Central memory CD8-positive, alpha-beta T cell (primary cell): ENCODE results near the gene GFRA1.

Experiments used
- ATAC-seq: fragments of 150-1000 bp; cut with Tn5 transposase; replicated peaks from 2 replicates; pipeline ENCODE4 v1.10.0; 2022; ENCODE audit warnings: mild to moderate bottlenecking, moderate FRiP score, moderate number of reproducible peaks; ENCODE audit not compliant: poor library complexity, severe bottlenecking; ENCODE audit errors: extremely low read depth
- DNase-seq, 2 donors: peaks; one replicate each; pipeline ENCODE4 v3.0.0; 2021; ENCODE audit warnings: low spot score in 2 of 2
- H3K27ac Mint-ChIP-seq: one replicate; pipeline ENCODE4 v1.8.0; 2022; ENCODE audit warnings: low read depth, mild to moderate bottlenecking, moderate library complexity, mixed read lengths
- H3K27me3 Mint-ChIP-seq: one replicate; pipeline ENCODE4 v1.8.0; 2022; ENCODE audit warnings: mixed read lengths
- H3K36me3 Mint-ChIP-seq: one replicate; pipeline ENCODE4 v1.8.0; 2022; ENCODE audit warnings: mild to moderate bottlenecking, moderate library complexity, mixed read lengths; ENCODE audit not compliant: insufficient read depth
- H3K4me1 Mint-ChIP-seq: one replicate; pipeline ENCODE4 v1.8.0; 2022; ENCODE audit warnings: mixed read lengths
- H3K4me3 Mint-ChIP-seq: one replicate; pipeline ENCODE4 v1.8.0; 2022; ENCODE audit warnings: mild to moderate bottlenecking, moderate library complexity, mixed read lengths
- H3K9me3 Mint-ChIP-seq: one replicate; pipeline ENCODE4 v1.8.0; 2022; ENCODE audit warnings: mixed read lengths

GFRA1 gene

DNA sequence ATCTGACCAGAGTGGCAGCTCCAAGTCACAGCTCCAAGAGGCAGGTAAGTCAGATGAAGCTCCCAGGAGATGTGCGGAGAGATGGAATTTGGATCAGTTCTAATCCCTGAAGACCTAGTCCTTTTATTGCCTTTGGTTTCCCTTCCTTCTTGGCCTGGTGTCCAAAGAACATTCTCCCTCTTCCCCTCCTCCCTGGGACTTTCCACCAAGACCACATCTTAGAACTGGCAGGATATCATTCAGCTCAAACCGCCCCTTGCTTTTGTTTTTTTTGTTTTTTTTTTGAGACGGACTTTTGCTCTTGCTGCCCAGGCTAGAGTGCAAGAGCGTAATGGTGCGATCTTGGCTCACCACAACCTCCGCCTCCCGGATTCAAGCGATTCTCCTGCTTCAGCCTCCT, 190.8 kb downstream of the GFRA1 start:
- no peak overlapping the region for H3K4me3 Mint-ChIP-seq
- no peaks in the 10 kb centered on the region for H3K4me1 Mint-ChIP-seq
- ATAC-seq (no peak), DNase-seq (no peak)
- H3K36me3 Mint-ChIP-seq, result no peaks in the 10 kb centered on the region
- H3K27me3 Mint-ChIP-seq, result no peaks in the 10 kb centered on the region
- no peak overlapping the region for H3K27ac Mint-ChIP-seq
- H3K9me3 Mint-ChIP-seq, result no peaks in the 10 kb centered on the region

DNA sequence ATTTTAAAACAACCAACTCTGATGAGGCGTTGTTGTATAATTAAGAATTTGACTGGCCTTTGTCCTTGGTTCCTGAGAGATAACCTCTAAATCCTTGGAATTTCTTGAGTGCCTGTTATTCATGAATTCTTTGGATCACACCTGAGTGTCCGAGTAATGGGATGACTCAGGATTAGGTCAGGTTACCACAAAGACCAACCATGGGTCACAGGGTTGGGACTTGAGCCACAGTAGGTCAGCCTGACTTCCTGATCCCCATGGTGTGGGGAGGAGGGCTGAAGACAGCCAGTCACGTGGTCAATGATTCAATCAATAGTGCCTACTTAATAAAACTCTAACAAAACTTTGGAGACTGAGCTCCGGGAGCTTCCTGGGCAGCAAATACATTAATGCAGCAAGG, 192.5 kb downstream of the GFRA1 start:
- Mint-ChIP-seq H3K4me3 (no peak overlapping the region), H3K27me3 (no peaks in the 10 kb centered on the region), H3K36me3 (no peaks in the 10 kb centered on the region), H3K9me3 (no peaks in the 10 kb centered on the region), H3K27ac (no peak overlapping the region), H3K4me1 (no peaks in the 10 kb centered on the region)
- no peak for DNase-seq
- ATAC-seq, result no peak

DNA sequence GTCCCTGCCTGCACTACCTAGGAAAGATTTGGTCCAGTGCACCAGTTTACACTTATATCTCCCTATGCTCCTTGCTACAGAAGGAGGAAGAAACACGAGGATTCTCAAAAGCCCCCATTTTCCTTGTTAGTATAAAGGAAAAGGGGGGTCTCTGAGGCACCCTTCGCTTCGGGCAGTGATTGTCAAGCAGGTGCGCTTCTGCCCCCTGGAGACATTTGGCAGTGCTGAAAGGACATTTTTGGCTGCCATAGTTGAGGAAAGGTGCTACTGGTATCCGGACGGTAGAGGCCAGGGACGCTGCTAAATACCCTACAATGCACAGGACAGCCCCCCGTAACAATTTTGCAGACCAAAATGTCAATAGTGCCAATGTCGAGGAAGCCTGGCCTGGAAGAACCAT, 193.7 kb downstream of the GFRA1 start:
- no peaks in the 10 kb centered on the region for H3K27me3 Mint-ChIP-seq
- DNase-seq, result no peak

DNA sequence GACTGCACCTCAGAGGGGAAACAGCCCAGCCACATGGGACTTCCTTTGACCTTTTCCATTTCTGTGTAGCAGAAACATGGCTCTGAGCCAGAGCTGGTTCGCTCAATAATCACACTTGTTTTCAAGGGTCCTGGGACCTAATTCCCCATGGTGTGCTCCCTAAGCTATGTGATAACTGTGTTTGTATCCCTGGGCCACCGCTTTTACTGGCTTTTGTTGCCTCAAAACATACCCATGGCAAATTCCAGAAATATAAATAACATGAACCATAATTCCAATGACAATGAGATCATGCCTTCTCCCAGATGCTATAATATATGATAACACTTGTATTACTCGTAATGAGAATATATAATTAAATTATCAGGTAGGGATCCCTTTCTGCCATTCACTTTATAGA, 196.4 kb downstream of the GFRA1 start:
- DNase-seq, result no peak
- Mint-ChIP-seq H3K4me1 (no peaks in the 10 kb centered on the region), H3K27ac (no peak overlapping the region), H3K36me3 (no peaks in the 10 kb centered on the region), H3K4me3 (no peak overlapping the region), H3K27me3 (no peaks in the 10 kb centered on the region), H3K9me3 (no peaks in the 10 kb centered on the region)
- ATAC-seq, result no peak

More for the DNA sequence above, 193.7 kb downstream of the GFRA1 start:
- Mint-ChIP-seq H3K27ac (no peak overlapping the region), H3K36me3 (no peaks in the 10 kb centered on the region), H3K4me3 (no peak overlapping the region), H3K4me1 (no peaks in the 10 kb centered on the region), H3K9me3 (no peaks in the 10 kb centered on the region)
- no peak for ATAC-seq

DNA sequence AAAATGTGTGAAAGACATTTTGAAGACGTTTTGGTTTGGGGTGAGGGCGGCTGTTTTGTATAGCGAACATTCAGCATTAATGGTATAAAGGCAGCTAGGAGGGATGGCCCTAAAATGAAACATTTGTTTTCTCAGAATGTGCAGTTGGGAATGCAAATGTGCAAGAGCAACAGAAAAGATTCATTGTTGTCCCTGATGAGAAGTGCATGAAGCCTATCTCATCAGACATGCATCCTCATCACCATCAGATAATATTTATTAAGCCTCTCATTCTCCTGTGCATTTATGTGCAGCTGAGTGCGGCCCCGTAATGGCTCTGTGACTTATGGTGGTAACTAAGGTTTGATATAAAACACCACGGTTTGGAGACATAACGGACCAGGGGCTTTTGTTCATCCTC, 199.5 kb downstream of the GFRA1 start:
- no peaks in the 10 kb centered on the region for H3K27me3 Mint-ChIP-seq
- no peaks in the 10 kb centered on the region for H3K9me3 Mint-ChIP-seq
- DNase-seq, result no peak

DNA sequence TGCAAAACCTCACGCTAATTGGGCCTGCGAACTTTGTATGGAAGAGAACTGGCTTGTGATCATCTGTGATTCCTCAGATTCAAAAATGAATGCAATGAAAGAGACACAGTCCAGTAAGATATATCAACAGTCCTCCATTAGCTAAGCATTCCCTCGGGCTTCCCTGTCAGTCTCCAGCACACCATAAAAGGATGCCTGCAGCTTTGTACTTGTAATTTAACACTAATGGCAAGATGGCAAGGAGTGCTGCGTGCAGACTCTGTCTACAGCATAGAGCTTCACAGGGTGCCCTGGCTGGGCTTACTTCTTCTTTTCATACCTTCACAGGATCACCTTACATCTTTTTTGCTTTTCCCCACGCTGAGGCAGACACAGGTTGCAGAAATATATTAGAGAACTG, 200.0 kb downstream of the GFRA1 start:
- DNase-seq (no peak), ATAC-seq (no peak)
- H3K27me3 Mint-ChIP-seq, result no peaks in the 10 kb centered on the region
- H3K9me3 Mint-ChIP-seq, result no peaks in the 10 kb centered on the region
- H3K36me3 Mint-ChIP-seq, result no peaks in the 10 kb centered on the region
- H3K4me3 Mint-ChIP-seq, result no peak overlapping the region
- H3K27ac Mint-ChIP-seq, result no peak overlapping the region
- no peaks in the 10 kb centered on the region for H3K4me1 Mint-ChIP-seq

More for the DNA sequence above, 199.5 kb downstream of the GFRA1 start:
- Mint-ChIP-seq H3K4me1 (no peaks in the 10 kb centered on the region), H3K36me3 (no peaks in the 10 kb centered on the region), H3K27ac (no peak overlapping the region), H3K4me3 (no peak overlapping the region)
- no peak for ATAC-seq

DNA sequence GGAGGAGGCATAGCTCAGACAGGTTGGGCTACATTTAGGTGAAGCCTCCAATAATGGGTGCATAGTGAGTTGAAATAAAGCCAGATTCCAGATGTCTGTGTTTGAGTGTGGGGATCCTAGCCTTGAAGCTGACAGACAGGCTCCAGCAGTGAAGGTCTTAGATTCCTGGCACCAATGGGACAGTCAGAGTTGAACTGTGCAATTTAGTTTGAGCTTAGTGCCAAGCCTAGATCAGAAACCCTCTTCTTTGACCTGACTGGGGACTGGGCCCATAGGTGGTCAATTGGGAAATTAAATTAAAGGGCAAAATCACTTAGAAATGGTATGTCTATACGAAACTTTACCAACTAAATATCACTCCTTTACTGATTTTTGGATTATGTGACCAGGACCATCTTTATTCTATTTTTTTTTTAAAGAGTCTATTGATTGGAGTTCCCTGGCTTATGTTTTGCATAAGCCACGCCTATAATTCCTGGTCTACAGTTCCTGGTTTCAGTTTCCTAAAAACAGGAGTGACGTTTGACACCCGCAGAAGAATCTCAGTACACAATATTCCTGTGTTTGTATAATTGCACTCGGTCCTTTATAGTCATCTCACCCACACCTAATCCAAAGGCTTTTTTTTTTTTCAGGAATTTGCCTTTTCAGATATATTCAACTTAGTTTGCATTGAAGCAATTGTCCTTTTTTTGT, 201.4 kb downstream of the GFRA1 start:
- H3K4me3 Mint-ChIP-seq, result no peak overlapping the region
- no peaks in the 10 kb centered on the region for H3K27me3 Mint-ChIP-seq
- no peaks in the 10 kb centered on the region for H3K9me3 Mint-ChIP-seq
- no peak overlapping the region for H3K27ac Mint-ChIP-seq
- ATAC-seq (no peak), DNase-seq (no peak)
- H3K36me3 Mint-ChIP-seq, result no peaks in the 10 kb centered on the region
- H3K4me1 Mint-ChIP-seq, result no peaks in the 10 kb centered on the region

DNA sequence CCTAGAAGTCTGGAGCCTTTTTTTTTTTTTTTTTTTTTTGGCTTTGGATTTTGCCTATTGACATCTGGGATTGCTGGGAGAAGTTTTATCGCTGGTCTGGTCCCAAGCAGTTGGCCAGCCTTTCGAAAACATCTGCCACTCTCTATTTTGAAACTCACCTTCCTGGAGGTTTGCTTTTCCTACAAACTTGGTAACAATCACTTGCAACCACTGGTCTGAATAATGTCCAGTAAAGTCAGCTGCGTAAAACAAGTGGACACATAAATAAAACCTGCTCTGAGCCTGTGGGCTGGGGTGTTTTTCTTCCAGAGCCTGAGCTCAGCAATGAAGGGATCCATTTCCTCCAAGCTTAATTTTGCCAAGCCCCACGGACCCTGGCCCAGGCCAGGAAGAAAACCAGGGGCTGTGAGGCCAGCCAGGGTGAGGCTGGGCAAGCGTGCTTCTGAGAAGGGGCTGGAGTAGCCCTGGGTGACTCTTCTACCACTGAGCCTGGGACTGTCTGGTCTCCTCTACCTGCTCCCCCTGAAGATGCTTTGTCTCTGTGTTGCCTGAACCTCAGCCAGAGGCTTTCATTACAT, 202.2 kb downstream of the GFRA1 start:
- H3K4me1 Mint-ChIP-seq, result no peaks in the 10 kb centered on the region
- H3K36me3 Mint-ChIP-seq, result no peaks in the 10 kb centered on the region
- H3K9me3 Mint-ChIP-seq, result no peaks in the 10 kb centered on the region
- H3K4me3 Mint-ChIP-seq, result no peak overlapping the region
- H3K27me3 Mint-ChIP-seq, result no peaks in the 10 kb centered on the region
- no peak for ATAC-seq
- DNase-seq, result no peak
- H3K27ac Mint-ChIP-seq, result no peak overlapping the region

DNA sequence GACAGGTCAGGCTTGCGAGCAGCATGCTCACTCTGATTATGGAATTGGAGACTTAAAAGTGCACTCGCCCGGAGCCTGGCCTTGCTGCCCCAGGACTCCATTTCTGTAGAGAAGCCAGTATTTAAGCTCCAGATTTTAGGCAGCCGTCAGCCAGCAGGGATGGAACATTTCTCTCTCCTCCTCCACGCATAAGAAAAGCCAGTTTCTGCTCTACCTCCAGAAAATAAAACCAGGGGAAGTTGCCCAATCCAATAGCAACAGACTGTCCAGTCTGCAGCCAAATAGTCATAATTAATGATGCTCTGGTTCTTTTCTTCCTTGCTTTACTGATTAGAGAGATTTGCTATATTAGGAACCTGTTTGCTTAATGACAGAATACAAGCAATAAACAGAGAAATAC, 203.2 kb downstream of the GFRA1 start:
- no peaks in the 10 kb centered on the region for H3K27me3 Mint-ChIP-seq
- H3K4me1 Mint-ChIP-seq, result no peaks in the 10 kb centered on the region
- no peak overlapping the region for H3K27ac Mint-ChIP-seq
- no peak for ATAC-seq
- no peak overlapping the region for H3K4me3 Mint-ChIP-seq
- no peaks in the 10 kb centered on the region for H3K9me3 Mint-ChIP-seq
- no peaks in the 10 kb centered on the region for H3K36me3 Mint-ChIP-seq
- DNase-seq, result no peak

DNA sequence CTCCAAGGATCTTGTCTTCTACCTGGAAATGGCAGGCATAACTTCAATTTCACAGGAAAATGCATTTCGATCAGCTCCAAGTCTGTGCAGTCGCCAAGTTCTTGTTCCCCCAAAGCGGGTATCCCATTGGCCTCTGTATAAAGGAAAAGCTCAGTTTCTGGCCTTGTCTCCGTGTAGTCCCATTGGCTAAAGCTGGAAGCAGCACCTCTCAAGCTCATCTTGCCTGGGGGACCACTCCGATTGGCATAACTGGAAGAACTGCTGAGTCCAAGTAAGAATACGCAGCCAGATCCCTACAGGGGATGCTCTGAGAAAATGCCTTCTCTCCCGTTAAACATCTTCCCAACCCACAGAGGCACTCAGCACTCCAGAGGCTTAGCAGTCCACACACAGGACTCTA, 205.2 kb downstream of the GFRA1 start:
- Mint-ChIP-seq H3K4me3 (no peak overlapping the region), H3K27ac (no peak overlapping the region), H3K27me3 (no peaks in the 10 kb centered on the region), H3K4me1 (no peaks in the 10 kb centered on the region), H3K9me3 (no peaks in the 10 kb centered on the region), H3K36me3 (no peaks in the 10 kb centered on the region)
- ATAC-seq, result no peak
- no peak for DNase-seq

DNA sequence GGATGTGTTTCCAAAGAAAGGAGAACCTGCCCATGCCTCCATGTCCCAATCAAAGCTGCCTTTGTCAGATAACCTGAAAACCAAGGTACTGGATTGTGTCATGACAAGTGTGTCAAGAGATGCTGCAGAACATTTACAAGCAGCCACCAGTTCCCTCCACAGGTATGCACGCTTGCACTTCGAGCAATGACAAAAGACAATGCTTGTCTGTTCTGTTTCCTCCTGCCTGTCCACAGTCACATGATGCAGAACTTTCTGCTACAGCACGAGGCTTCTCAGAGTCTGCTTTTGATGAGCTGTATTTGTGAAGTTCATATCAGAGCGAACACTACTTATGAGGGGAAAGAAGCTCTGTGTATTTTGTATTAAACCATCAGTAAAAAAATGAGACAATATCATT, 209.9 kb downstream of the GFRA1 start:
- H3K9me3 Mint-ChIP-seq, result peaks cover 5% of the 10 kb centered on the region
- DNase-seq (no peak), ATAC-seq (no peak)
- H3K36me3 Mint-ChIP-seq, result no peaks in the 10 kb centered on the region
- no peak overlapping the region for H3K4me3 Mint-ChIP-seq
- H3K27me3 Mint-ChIP-seq, result no peaks in the 10 kb centered on the region
- H3K27ac Mint-ChIP-seq, result no peak overlapping the region
- no peaks in the 10 kb centered on the region for H3K4me1 Mint-ChIP-seq

DNA sequence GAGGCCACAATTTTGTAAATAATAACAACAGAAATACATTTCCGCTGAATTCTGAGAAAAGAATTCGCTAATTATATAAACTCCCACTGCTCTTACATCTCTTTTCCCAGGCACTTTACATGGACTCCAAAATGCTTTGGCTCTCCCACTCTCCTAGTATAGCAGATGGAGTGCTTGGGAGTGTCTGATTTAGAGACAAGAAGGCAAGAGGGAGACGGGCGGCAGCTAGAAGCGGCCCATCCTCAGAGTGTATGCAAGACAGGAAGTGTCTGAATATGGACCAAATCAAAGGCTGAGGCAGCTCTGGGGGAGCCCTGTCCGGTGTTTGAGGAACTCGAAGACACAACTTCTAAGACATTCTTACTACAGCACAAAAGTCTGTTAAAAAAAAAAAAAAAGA, 212.1 kb downstream of the GFRA1 start:
- ATAC-seq (no peak), DNase-seq (no peak)
- no peak overlapping the region for H3K4me3 Mint-ChIP-seq
- H3K4me1 Mint-ChIP-seq, result no peaks in the 10 kb centered on the region
- no peaks in the 10 kb centered on the region for H3K27me3 Mint-ChIP-seq
- peaks cover 5% of the 10 kb centered on the region for H3K9me3 Mint-ChIP-seq
- no peak overlapping the region for H3K27ac Mint-ChIP-seq
- H3K36me3 Mint-ChIP-seq, result no peaks in the 10 kb centered on the region

DNA sequence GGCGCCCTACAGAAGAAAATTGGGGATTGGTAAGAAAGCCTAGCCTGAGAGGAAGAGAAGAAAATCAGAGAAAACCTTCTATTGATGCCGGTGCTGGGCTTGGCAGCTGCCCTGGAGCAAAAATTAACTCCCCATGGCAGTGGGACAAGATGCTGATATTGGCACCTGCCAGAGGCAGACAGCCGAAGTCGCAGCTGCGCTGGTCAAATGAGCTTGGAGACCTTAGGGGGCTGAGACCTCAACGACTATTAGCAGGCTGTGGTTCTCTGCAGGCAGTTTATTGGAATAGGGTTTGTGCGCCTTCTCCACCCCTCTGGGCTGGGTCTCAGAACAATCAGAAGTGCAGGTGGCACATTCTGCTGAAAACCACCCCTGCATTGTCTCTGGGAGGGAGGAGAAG, 213.7 kb downstream of the GFRA1 start:
- H3K4me3 Mint-ChIP-seq, result no peak overlapping the region
- H3K27ac Mint-ChIP-seq, result no peak overlapping the region
- no peaks in the 10 kb centered on the region for H3K36me3 Mint-ChIP-seq
- H3K9me3 Mint-ChIP-seq, result peaks cover 11% of the 10 kb centered on the region
- H3K4me1 Mint-ChIP-seq, result no peaks in the 10 kb centered on the region
- DNase-seq, result no peak
- H3K27me3 Mint-ChIP-seq, result no peaks in the 10 kb centered on the region
- no peak for ATAC-seq
